ENCODE data around the gene UFSP2. TPM values are rescaled to one million over a fixed set of nuclear protein-coding genes. Genes with fewer than 3 reads are reported as not detected.
A peak's percentile ranks its signal among the peaks of the same experiment; 100 is the strongest.

UFSP2 gene
- total RNA-seq (2021) (22.7 and 26.8 TPM in 2 replicates), Bru-seq, nascent RNA (percentile 60 among the genes with signal in this experiment), BruChase-seq, experiment 1, labeled RNA remaining after a 2-hour chase (percentile 60 among the genes with signal in this experiment), BruChase-seq, experiment 2, labeled RNA remaining after a 6-hour chase (percentile 54 among the genes with signal in this experiment)
- long read RNA-seq, transcript UFSP2-201 (12 exons, 1,630 nt) = major isoform, 27 of 32 reads
- long read RNA-seq, partial matches to known transcripts = 1 of 32 reads
- long read RNA-seq, other reads (novel, unspliced or antisense) = 4 of 32 reads

GRCh38 chr4:185425647-185426352, at the start of gene UFSP2:
UFSP2 (minus strand) TSS chr4:185425964; CDS start chr4:185425868, 96 bp downstream.
- intact Hi-C loops (cut with micrococcal nuclease; ENCODE audit: unreplicated experiment) = loop anchor here (1.0 to 5.0 kb wide), 2 partner anchors 29 to 172 kb away; partner anchors contain the start of gene ANKRD37
- Histone ChIP-seq H3K4me1 (replicated peaks; ENCODE audit: insufficient read depth) (peaks cover 10% of the 10 kb centered on the region), H3F3A (ENCODE audit: insufficient read depth, low read depth) (no peaks in the 10 kb centered on the region), H3K4me3 (peak within 1 kb of the TSS; percentile 82), H3K79me2 (ENCODE audit: low read depth) (0 out of 2 replicates have a peak, but pooled peaks cover 4% of the 10 kb centered on the region), H3K27me3 (ENCODE audit: insufficient read depth, low read depth) (no peaks in the 10 kb centered on the region), H4K20me1 (ENCODE audit: insufficient read depth) (no peaks in the 10 kb centered on the region), H3K36me3 (ENCODE audit: low read depth) (no peaks in the 10 kb centered on the region), H2AFZ (peak within 1 kb of the TSS; percentile 94), H3K4me2 (peak within 1 kb of the TSS; percentile 97), H3K9me3 (ENCODE audit: insufficient read depth, low read depth) (no peaks in the 10 kb centered on the region), H3K9me2 (ENCODE audit: insufficient read depth) (no peaks in the 10 kb centered on the region), H3K27ac (peak within 1 kb of the TSS; percentile 77)
- TF ChIP-seq EZH2 (IDR thresholded peaks at IDR 0.05; ENCODE audit: low read depth) (no peak), CTCF (conservative IDR thresholded peaks at IDR 0.05) (no peak)
- no TSS peak for BruUV-seq (replicated peaks)
- CTCF ChIA-PET = interaction anchor here (0.5 kb wide), 1 partner anchor 691 kb away, joined by 8 read pairs; no protein-coding TSS in a partner anchor
- POLR2A ChIA-PET (ENCODE audit: unreplicated experiment) = interaction anchor here (0.6 to 1.0 kb wide), 3 partner anchors 27 to 134 kb away, joined by 3 to 8 read pairs (median 4); partner anchors contain the start of gene ANKRD37
- DNase-seq = peak; percentile 59 to 81

GRCh38 chr4:185473247-185473646, 47.5 kb upstream of the UFSP2 start:
- Histone ChIP-seq H3K4me2 (no peak overlapping the region), H3K4me1 (replicated peaks; ENCODE audit: insufficient read depth) (0 out of 2 replicates have a peak, but pooled peaks cover 4% of the 10 kb centered on the region), H3K4me3 (no peak overlapping the region), H3K27me3 (ENCODE audit: insufficient read depth, low read depth) (no peaks in the 10 kb centered on the region), H3K27ac (no peak overlapping the region), H4K20me1 (ENCODE audit: insufficient read depth) (no peaks in the 10 kb centered on the region), H2AFZ (no peak overlapping the region), H3K36me3 (ENCODE audit: low read depth) (no peaks in the 10 kb centered on the region), H3F3A (ENCODE audit: insufficient read depth, low read depth) (no peaks in the 10 kb centered on the region), H3K9me3 (ENCODE audit: insufficient read depth, low read depth) (no peaks in the 10 kb centered on the region), H3K79me2 (ENCODE audit: low read depth) (no peaks in the 10 kb centered on the region), H3K9me2 (ENCODE audit: insufficient read depth) (no peaks in the 10 kb centered on the region)
- no peak for DNase-seq
- intact Hi-C loops (cut with micrococcal nuclease; ENCODE audit: unreplicated experiment) = loop anchor here (5.0 to 10.0 kb wide), 2 partner anchors 268 to 564 kb away; partner anchors contain the start of genes CFAP97 and SNX25
- BruUV-seq (replicated peaks) = no TSS peak
- POLR2A ChIA-PET (ENCODE audit: unreplicated experiment) = no interaction called here
- TF ChIP-seq CTCF (conservative IDR thresholded peaks at IDR 0.05) (no peak), EZH2 (IDR thresholded peaks at IDR 0.05; ENCODE audit: low read depth) (no peak)
- CTCF ChIA-PET = interaction anchor here (0.6 kb wide), 1 partner anchor 59 kb away, joined by 4 read pairs; no protein-coding TSS in a partner anchor

DNA sequence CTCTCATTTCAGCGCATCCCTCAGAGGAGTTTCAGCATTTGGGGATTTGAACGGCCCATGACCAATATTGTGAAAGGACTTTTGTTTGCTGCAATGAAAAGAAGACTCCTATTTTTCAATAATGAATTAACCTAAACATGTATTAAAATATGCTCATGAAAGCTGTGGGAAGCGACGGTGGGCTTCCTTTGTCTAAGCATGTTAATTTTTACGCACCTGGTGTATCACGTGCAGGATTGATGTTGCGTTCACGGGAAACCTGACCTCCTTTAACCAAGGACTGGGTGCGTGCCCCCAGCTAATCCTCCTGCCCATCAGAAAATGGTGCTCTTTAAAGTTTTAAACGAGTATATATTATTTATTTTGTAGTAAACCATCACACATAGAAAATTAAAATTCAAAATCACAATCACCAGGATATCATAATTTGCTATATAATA, 46.4 kb upstream of the UFSP2 start:
- ChIA-PET CTCF (interaction anchor here (0.7 kb wide), 1 partner anchor 127 kb away, joined by 3 read pairs; no protein-coding TSS in a partner anchor), POLR2A (ENCODE audit: unreplicated experiment) (no interaction called here)
- peak overlapping the region; percentile 88 for H2AFZ ChIP-seq
- H3F3A ChIP-seq (ENCODE audit: insufficient read depth, low read depth) = no peaks in the 10 kb centered on the region
- H3K27me3 ChIP-seq (ENCODE audit: insufficient read depth, low read depth) = no peaks in the 10 kb centered on the region
- TF ChIP-seq EZH2 (IDR thresholded peaks at IDR 0.05; ENCODE audit: low read depth) (no peak), CTCF (conservative IDR thresholded peaks at IDR 0.05) (no peak)
- no peak overlapping the region for H3K27ac ChIP-seq
- H3K9me3 ChIP-seq (ENCODE audit: insufficient read depth, low read depth) = no peaks in the 10 kb centered on the region
- H3K9me2 ChIP-seq (ENCODE audit: insufficient read depth) = no peaks in the 10 kb centered on the region
- intact Hi-C loops (cut with micrococcal nuclease; ENCODE audit: unreplicated experiment) = loop anchor here (5.0 to 10.0 kb wide), 2 partner anchors 267 to 565 kb away; partner anchors contain the start of genes CFAP97 and SNX25
- no peak for DNase-seq
- no peaks in the 10 kb centered on the region for H3K36me3 ChIP-seq (ENCODE audit: low read depth)
- 0 out of 2 replicates have a peak, but pooled peaks cover 4% of the 10 kb centered on the region for H3K4me1 ChIP-seq (replicated peaks; ENCODE audit: insufficient read depth)
- no peaks in the 10 kb centered on the region for H4K20me1 ChIP-seq (ENCODE audit: insufficient read depth)
- no peaks in the 10 kb centered on the region for H3K79me2 ChIP-seq (ENCODE audit: low read depth)
- peak overlapping the region; percentile 80 for H3K4me2 ChIP-seq
- peak overlapping the region; percentile 68 for H3K4me3 ChIP-seq
- BruUV-seq (replicated peaks) = TSS peak; percentile 54
